ENCODE data around the gene TBC1D4.
"Not testable (repeated sequence)": the region's sequence is repeated elsewhere in the genome, so short reads cannot be mapped to it uniquely, and the experiment has no call there.

TBC1D4 gene

GRCh38 chr13:75308222-75308621 lies 173.7 kb downstream of the TBC1D4 start:
- no peak for TF ChIP-seq CTCF (conservative IDR thresholded peaks at IDR 0.05; ENCODE audit: low read depth, low read length)
- H3K4me3 ChIP-seq (ENCODE audit: low read depth, low read length), result no peak overlapping the region
- DNase-seq (ENCODE audit: low read depth), result no peak

- DNase-seq (ENCODE audit: low read depth), result peak; percentile 11
- H3K4me3 ChIP-seq (ENCODE audit: low read depth, low read length), result no peak overlapping the region
- no peak for TF ChIP-seq CTCF (conservative IDR thresholded peaks at IDR 0.05; ENCODE audit: low read depth, low read length)
These were observed 174.5 kb downstream of the TBC1D4 start for GRCh38 chr13:75307370-75307949.

GRCh38 chr13:75306967-75307366 lies 175.0 kb downstream of the TBC1D4 start:
- not testable (repeated sequence) for DNase-seq (ENCODE audit: low read depth); H3K4me3 ChIP-seq (ENCODE audit: low read depth, low read length)

GRCh38 chr13:75305059-75305458 lies 176.9 kb downstream of the TBC1D4 start:
- no peak overlapping the region for H3K4me3 ChIP-seq (ENCODE audit: low read depth, low read length)
- peak; percentile 49 for DNase-seq (ENCODE audit: low read depth)
- TF ChIP-seq CTCF (conservative IDR thresholded peaks at IDR 0.05; ENCODE audit: low read depth, low read length), result no peak

GRCh38 chr13:75303263-75303662 lies 178.7 kb downstream of the TBC1D4 start:
- no peak overlapping the region for H3K4me3 ChIP-seq (ENCODE audit: low read depth, low read length)
- no peak for DNase-seq (ENCODE audit: low read depth)
- no peak for TF ChIP-seq CTCF (conservative IDR thresholded peaks at IDR 0.05; ENCODE audit: low read depth, low read length)

- no peak overlapping the region for H3K4me3 ChIP-seq (ENCODE audit: low read depth, low read length)
- no peak for DNase-seq (ENCODE audit: low read depth)
- no peak for TF ChIP-seq CTCF (conservative IDR thresholded peaks at IDR 0.05; ENCODE audit: low read depth, low read length)
These were observed 179.8 kb downstream of the TBC1D4 start for GRCh38 chr13:75302071-75302698.

GRCh38 chr13:75299913-75300862 lies 181.8 kb downstream of the TBC1D4 start:
- peak; percentile 60 for DNase-seq (ENCODE audit: low read depth)
- no peak overlapping the region for H3K4me3 ChIP-seq (ENCODE audit: low read depth, low read length)

More at GRCh38 chr13:75299913-75300862, 181.8 kb downstream of the TBC1D4 start:
- TF ChIP-seq CTCF (conservative IDR thresholded peaks at IDR 0.05; ENCODE audit: low read depth, low read length), result no peak
